Heart right ventricle (tissue), 16 donors: Measurements from ENCODE around the gene MPI. TPM values are rescaled to one million over a fixed set of nuclear protein-coding genes. Genes with fewer than 3 reads are reported as not detected.

Source experiments
- ATAC-seq, 8 donors: fragments of 200-7000 bp; cut with Tn5 transposase; one replicate each; pipeline ENCODE4 v1.9.1; 2020; ENCODE audit warnings: mild to moderate bottlenecking in 8 of 8, moderate library complexity in 8 of 8, moderate number of reproducible peaks in 1 of 8
- DNase-seq, 2 donors: peaks; one replicate each; pipeline ENCODE4 v3.0.0-alpha.2; 2020
- H3K27ac ChIP-seq, 10 donors: fragments of 200-600 bp; sonication (generic) in 2 of 10; one replicate each; pipeline versions ENCODE4 v1.5.0 to v1.8.0; 2020 to 2022; ENCODE audit warnings: mild to moderate bottlenecking in 3 of 10
- H3K27me3 ChIP-seq, 7 donors: fragments of 200-600 bp; one replicate each; pipeline ENCODE4 v1.8.0; 2021 to 2022; ENCODE audit warnings: mild to moderate bottlenecking in 2 of 7
- H3K36me3 ChIP-seq, 9 donors: fragments of 200-600 bp; sonication (generic) in 1 of 9; one replicate each; pipeline versions ENCODE4 v1.5.0 to v1.8.0; 2020 to 2022; ENCODE audit warnings: mild to moderate bottlenecking in 2 of 9
- H3K4me1 ChIP-seq, 9 donors: fragments of 200-600 bp; sonication (generic) in 1 of 9; one replicate each; pipeline versions ENCODE4 v1.5.0 to v1.8.0; 2020 to 2022; ENCODE audit warnings: mild to moderate bottlenecking in 4 of 9
- H3K4me3 ChIP-seq, 10 donors: fragments of 200-600 bp; sonication (generic) in 2 of 10; one replicate each; pipeline versions ENCODE4 v1.5.0 to v1.8.0; 2020 to 2022; ENCODE audit warnings: mild to moderate bottlenecking in 7 of 10, moderate library complexity in 2 of 10
- H3K9me3 ChIP-seq, 11 donors: fragments of 200-600 bp in 10 of 11; sonication (generic) in 2 of 11; one replicate each; pipeline versions ENCODE4 v1.5.0 to v1.8.0; 2013 to 2022; ENCODE audit warnings: mild to moderate bottlenecking in 2 of 11, control low read depth in 1 of 11, moderate library complexity in 1 of 11
- WGBS, 2 donors: extraction: QIAGEN DNeasy Blood & Tissue Kit; methylation state at CpG; one replicate each; pipeline ENCODE4 v1.1.7; 2013; ENCODE audit warnings: inconsistent platforms in 1 of 2; 5-methylcytosine and 5-hydroxymethylcytosine counted together
- intact Hi-C, 10 donors: fragments of 100-400 bp; cut with DNase I; formaldehyde crosslinking; loops; one replicate each; pipeline versions ENCODE4 v1.11.1 to v1.14.2; 2022
- polyA plus RNA-seq, 2 donors: library from polyadenylated mRNA; stranded (reverse); fragments of 200-250 nt; gene quantifications; one replicate each; pipeline ENCODE4 v1.2.3, GENCODE V29; 2013
- total RNA-seq, 10 donors: library from RNA; stranded (reverse); fragmentation: NEBNext Ultra II Directional in 3 of 10; extraction: Animal tissue kit (Norgen Biotek cat#: 25700) in 3 of 10; gene quantifications; one replicate each; pipeline versions ENCODE4 v1.2.1 to v1.2.4, GENCODE V29; 2021 to 2023
- TF ChIP-seq, protein P1 (sequence below), 9 donors: fragments of 200-600 bp; sonication (generic) in 2 of 9; IDR thresholded peaks; one replicate each; pipeline versions ENCODE4 v1.5.0 to v1.8.0; 2021 to 2022; ENCODE audit warnings: antibody characterized with exemption in 9 of 9, mild to moderate bottlenecking in 5 of 9, moderate library complexity in 1 of 9
- donor health status: Arrhythmogenic right ventricular cardiomyopathy.
- donor health status: ischemic (EF 13 %, LVEDD 7.1; RV severe dilation, severe dysfunction).
- donor health status: healthy with polysubstance abuse.
- donor health status: DM: no; HTN: yes; CAD: no.
- donor health status: DM: no; HTN: no; CAD: no.
- donor health status: ischemic (EF 25% LVEDD 6.9; RV normal size, moderate dysfunction).
- donor health status: ischemic (EF 25% LVEDD 5.7; RV mildly dilated, moderate dysfunction).
- donor health status: healthy.
- donor health status: DM: yes; HTN: yes; CAD: no.
- donor health status: Ischemic cardiomyopathy.
- donor health status: ischemic (EF 35%, LVEDD 5.7; RV mildly dilated, moderate dysfunction).
- donor health status: nonischemic (EF 11% LVEDD 7.7; RV severe dilation, severe dysfunction).
- donor health status: DM: yes; HTN: yes; CAD: no.
- donor health status: PGD.
- donor health status: ischemic (EF 29% LVEDD 5.4; RV normal size, mild dysfunction).
- donor health status: nonischemic (EF 23%, LVEDD 6.1; RV moderate dilation, normal function).

MPI gene
- total and polyA plus RNA-seq, 12 donors: 24.4 to 86.4 (median 54.5) TPM

DNA sequence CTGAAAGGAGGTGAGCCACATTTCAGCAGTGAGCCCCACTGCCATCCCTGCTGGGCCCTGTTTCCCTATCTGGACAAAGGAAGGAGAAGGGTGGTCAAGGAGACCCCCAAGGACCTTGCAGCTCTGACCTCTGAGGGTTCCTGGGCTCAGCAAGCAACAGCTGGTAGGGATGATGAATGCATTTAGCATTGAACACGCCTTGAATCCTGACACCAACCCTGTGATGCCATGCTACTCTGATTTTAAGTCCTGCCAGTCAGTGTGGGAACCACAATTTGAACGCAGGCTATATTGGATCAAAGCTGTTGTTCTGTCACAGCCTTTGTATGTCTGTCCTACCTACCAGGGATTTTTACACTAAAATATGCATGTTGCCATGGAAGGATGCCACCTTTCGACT, 6.5 kb downstream of the MPI start:
- Histone ChIP-seq H3K36me3 (peaks cover 0 to 81% (median 20%) of the 10 kb centered on the region in 9 donors), H3K9me3 (no peaks in the 10 kb centered on the region), H3K4me3 (no peak overlapping the region), H3K27ac (peak overlapping the region in 1 of 10 donors; percentile 56), H3K4me1 (peaks cover 0 to 44% (median 20%) of the 10 kb centered on the region in 9 donors), H3K27me3 (no peaks in the 10 kb centered on the region)
- intact Hi-C loops: loop anchor here in 2 of 10 donors (10.0 kb wide), 1 partner anchor 52 kb away; the partner anchor contains the start of gene ULK3 (in 2 of the 2)
- DNase-seq (no peak), ATAC-seq (no peak)
- TF ChIP-seq, protein P1, sequence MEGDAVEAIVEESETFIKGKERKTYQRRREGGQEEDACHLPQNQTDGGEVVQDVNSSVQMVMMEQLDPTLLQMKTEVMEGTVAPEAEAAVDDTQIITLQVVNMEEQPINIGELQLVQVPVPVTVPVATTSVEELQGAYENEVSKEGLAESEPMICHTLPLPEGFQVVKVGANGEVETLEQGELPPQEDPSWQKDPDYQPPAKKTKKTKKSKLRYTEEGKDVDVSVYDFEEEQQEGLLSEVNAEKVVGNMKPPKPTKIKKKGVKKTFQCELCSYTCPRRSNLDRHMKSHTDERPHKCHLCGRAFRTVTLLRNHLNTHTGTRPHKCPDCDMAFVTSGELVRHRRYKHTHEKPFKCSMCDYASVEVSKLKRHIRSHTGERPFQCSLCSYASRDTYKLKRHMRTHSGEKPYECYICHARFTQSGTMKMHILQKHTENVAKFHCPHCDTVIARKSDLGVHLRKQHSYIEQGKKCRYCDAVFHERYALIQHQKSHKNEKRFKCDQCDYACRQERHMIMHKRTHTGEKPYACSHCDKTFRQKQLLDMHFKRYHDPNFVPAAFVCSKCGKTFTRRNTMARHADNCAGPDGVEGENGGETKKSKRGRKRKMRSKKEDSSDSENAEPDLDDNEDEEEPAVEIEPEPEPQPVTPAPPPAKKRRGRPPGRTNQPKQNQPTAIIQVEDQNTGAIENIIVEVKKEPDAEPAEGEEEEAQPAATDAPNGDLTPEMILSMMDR (IDR thresholded peaks at IDR 0.05): no peak
- 91 to 96% methylated on average over 3 of the region's 3 CpGs for WGBS, 2 donors

DNA sequence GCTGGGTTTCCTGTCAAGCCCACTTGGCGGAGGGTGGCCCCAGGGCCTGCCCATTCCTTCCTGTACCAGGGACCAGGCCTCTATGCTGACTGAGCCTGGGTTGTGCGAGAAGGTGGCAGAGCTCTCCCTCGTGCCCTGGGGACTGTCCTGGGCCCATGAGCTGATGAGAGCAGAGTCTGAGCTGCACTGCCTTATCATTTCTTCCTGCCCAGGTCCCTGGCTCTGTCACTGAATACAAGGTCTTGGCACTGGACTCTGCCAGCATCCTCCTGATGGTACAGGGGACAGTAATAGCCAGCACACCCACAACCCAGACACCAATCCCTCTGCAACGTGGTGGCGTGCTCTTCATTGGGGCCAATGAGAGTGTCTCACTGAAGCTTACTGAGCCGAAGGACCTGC, 7.5 kb downstream of the MPI start:
- Histone ChIP-seq H3K4me3 (no peak overlapping the region), H3K27ac (peak overlapping the region in 2 of 10 donors; percentile 36 to 56), H3K4me1 (peaks cover 0 to 44% (median 21%) of the 10 kb centered on the region in 9 donors), H3K27me3 (no peaks in the 10 kb centered on the region), H3K36me3 (peaks cover under 1 to 81% (median 22%) of the 10 kb centered on the region in 9 donors), H3K9me3 (no peaks in the 10 kb centered on the region)
- ATAC-seq (peak in 6 of 8 donors; percentile 40 to 85 (median 58)), DNase-seq (peak in 1 of 2 donors; percentile 27)
- TF ChIP-seq, protein P1 (IDR thresholded peaks at IDR 0.05): no peak
- WGBS, 2 donors: 56 to 71% methylated on average over 6 of the region's 6 CpGs
- intact Hi-C loops: loop anchor here in 2 of 10 donors (10.0 kb wide), 1 partner anchor 52 kb away; the partner anchor contains the start of gene ULK3 (in 2 of the 2)

DNA sequence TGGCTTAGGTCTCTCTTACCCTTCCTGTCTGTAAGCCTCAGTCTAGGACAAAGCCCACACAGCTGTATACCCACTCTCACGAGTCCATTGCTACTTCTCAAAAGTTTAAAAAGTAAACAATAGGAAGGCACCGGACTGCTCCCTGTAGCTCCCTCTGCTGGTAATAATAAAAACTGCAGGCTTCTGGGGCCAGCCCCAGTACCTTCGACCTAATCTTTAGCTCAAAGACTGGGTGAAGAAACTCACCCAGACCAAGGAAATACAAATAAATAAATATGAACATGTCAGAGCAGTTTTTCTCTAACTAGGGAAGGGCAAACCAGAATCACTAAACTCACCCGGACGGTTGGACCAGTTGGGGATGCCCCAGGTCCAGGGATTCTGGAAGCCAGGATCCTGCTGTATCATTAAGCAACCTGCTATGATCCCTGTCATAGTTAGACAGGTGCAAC, 11.8 kb downstream of the MPI start:
- peaks cover 7 to 79% (median 39%) of the 10 kb centered on the region in 9 donors for H3K36me3 ChIP-seq
- peaks cover 10 to 49% (median 29%) of the 10 kb centered on the region in 9 donors for H3K4me1 ChIP-seq
- TF ChIP-seq, protein P1 (IDR thresholded peaks at IDR 0.05): peak; percentile 89 to 97 (median 94)
- DNase-seq (peak in 1 of 2 donors; percentile 47), ATAC-seq (peak in 6 of 8 donors; percentile 8 to 48 (median 22))
- H3K4me3 ChIP-seq: no peak overlapping the region
- no peaks in the 10 kb centered on the region for H3K9me3 ChIP-seq
- no peaks in the 10 kb centered on the region for H3K27me3 ChIP-seq
- H3K27ac ChIP-seq: peak overlapping the region in 5 of 10 donors; percentile 18 to 57 (median 34)
- 13 to 18% methylated on average over 5 of the region's 5 CpGs for WGBS, 2 donors
- intact Hi-C loops: loop anchor here in 3 of 10 donors (5.0 to 10.0 kb wide), 4 partner anchors 41 to 127 kb away; partner anchors contain the start of gene ULK3 (in 3 of the 3)

DNA sequence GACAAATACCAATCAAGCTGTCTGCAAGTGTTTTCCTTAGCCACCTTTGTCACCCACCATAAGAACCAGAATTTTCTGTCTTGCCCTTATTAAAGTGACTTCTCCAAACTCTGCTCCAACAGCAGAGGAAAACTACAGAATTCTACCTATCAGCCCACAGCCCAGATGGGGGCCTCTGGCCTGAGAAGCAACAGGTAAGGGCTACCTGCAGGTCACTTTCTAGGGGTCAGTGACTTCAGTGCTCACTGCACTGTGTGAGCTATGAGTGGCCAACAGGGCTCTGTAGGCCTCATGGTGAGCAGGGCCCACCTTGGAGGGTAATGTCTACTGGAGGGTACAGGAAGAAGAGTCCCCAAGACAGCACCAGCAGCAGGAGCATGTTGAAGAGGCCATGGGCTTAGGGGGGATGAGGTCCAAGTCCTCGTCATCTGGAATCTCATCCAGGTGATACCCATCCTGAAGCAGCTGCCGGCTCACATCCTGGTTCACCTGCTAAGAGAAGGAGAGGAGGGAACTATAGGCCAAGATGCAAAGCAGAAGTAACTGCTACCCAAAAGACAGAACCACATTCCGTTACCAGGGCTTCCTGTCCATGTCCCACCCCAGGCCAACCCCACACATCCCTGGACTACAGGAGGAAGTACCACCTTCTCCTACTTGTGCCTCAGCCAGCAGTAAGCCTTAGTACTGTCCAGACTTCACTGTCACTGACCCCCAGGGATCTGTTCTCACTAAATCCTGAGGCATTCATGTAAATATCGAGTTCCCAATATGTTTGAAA, 12.6 kb downstream of the MPI start:
- no peak for DNase-seq
- H3K9me3 ChIP-seq: no peaks in the 10 kb centered on the region
- peaks cover 10 to 46% (median 33%) of the 10 kb centered on the region in 9 donors for H3K4me1 ChIP-seq
- intact Hi-C loops: loop anchor here in 3 of 10 donors (5.0 to 10.0 kb wide), 4 partner anchors 40 to 128 kb away; partner anchors contain the start of gene ULK3 (in 3 of the 3)
- ATAC-seq: no peak
- H3K27me3 ChIP-seq: no peaks in the 10 kb centered on the region
- TF ChIP-seq, protein P1 (IDR thresholded peaks at IDR 0.05): no peak
- H3K36me3 ChIP-seq: peaks cover 7 to 75% (median 39%) of the 10 kb centered on the region in 9 donors
- WGBS, 2 donors: 91 to 95% methylated on average over 4 of the region's 4 CpGs
- H3K4me3 ChIP-seq: no peak overlapping the region
- no peak overlapping the region for H3K27ac ChIP-seq
